Caco-2 (cell line): ENCODE measurements around the gene COL4A2. TPM values are rescaled to one million over a fixed set of nuclear protein-coding genes. Genes with fewer than 3 reads are reported as not detected.

Source experiments
- BruUV-seq: library from RNA; stranded (reverse); fragments of 400-500 nt; replicated peaks from 2 replicates; lab custom pipeline; 2021; lab: Mats Ljungman, UMichigan
- CTCF ChIA-PET: fragments of 300-600 bp; sonication (Branson Sonifier 250); formaldehyde crosslinking; loops from one replicate; lab custom pipeline; 2022; ENCODE audit warnings: antibody characterized with exemption; lab: Charles Lee
- POLR2A ChIA-PET: fragments of 300-600 bp; sonication (Branson Sonifier 250); formaldehyde crosslinking; loops from one replicate; lab custom pipeline; 2022; ENCODE audit warnings: antibody characterized with exemption; lab: Charles Lee
- DNase-seq, 2 experiments: peaks; one replicate each; pipeline versions ENCODE4 v3.0.0 to v3.0.0-alpha.2; 2020 to 2022
- H3K27me3 ChIP-seq: replicated peaks from 2 replicates; pipeline ENCODE4 v1.6.0; 2011; ENCODE audit warnings: low read length; ENCODE audit not compliant: control insufficient read depth, insufficient read depth
- H3K36me3 ChIP-seq: 2 replicates; pipeline ENCODE4 v1.5.1; 2011; ENCODE audit warnings: low read length; ENCODE audit not compliant: control insufficient read depth, insufficient read depth
- H3K4me1 ChIP-seq: fragments of 250-450 bp; sonication (Bioruptor Pico); 2 replicates; pipeline ENCODE4 v1.5.1; 2020; ENCODE audit warnings: mild to moderate bottlenecking
- H3K4me3 ChIP-seq: 2 replicates; pipeline ENCODE4 v1.5.1; 2011; ENCODE audit warnings: low read depth, mild to moderate bottlenecking, control low read depth, low read length
- H3K9me3 ChIP-seq: fragments of 250-450 bp; sonication (Bioruptor Pico); 2 replicates; pipeline ENCODE4 v1.5.1; 2020; ENCODE audit warnings: mild to moderate bottlenecking, moderate library complexity
- H3K27ac Mint-ChIP-seq: one replicate; pipeline ENCODE4 v1.8.0; 2022; ENCODE audit warnings: mixed read lengths; ENCODE audit not compliant: unreplicated experiment
- H3K27me3 Mint-ChIP-seq: one replicate; pipeline ENCODE4 v1.8.0; 2022; ENCODE audit warnings: mixed read lengths; ENCODE audit not compliant: insufficient read depth, unreplicated experiment
- H3K36me3 Mint-ChIP-seq: one replicate; pipeline ENCODE4 v1.8.0; 2022; ENCODE audit warnings: mild to moderate bottlenecking, mixed read lengths; ENCODE audit not compliant: insufficient read depth, unreplicated experiment
- H3K4me1 Mint-ChIP-seq: one replicate; pipeline ENCODE4 v1.8.0; 2022; ENCODE audit warnings: low read depth, mixed read lengths; ENCODE audit not compliant: unreplicated experiment
- H3K4me3 Mint-ChIP-seq: one replicate; pipeline ENCODE4 v1.8.0; 2022; ENCODE audit warnings: mild to moderate bottlenecking, moderate library complexity, mixed read lengths; ENCODE audit not compliant: unreplicated experiment
- H3K9me3 Mint-ChIP-seq: one replicate; pipeline ENCODE4 v1.8.0; 2022; ENCODE audit warnings: mixed read lengths; ENCODE audit not compliant: unreplicated experiment
- CTCF ChIP-seq, 2 experiments: fragments of 200-600 bp in 1 of 2; IDR thresholded peaks; 1 replicate in 1 of 2; 2 replicates in 1 of 2; pipeline versions ENCODE4 v1.5.1 to v1.8.0; 2011 to 2022; ENCODE audit warnings: antibody characterized with exemption in 1 of 2, control low read depth in 1 of 2, inconsistent platforms in 1 of 2, low read depth in 1 of 2, low read length in 1 of 2, mild to moderate bottlenecking in 1 of 2, moderate library complexity in 1 of 2; ENCODE audit not compliant: insufficient read depth in 1 of 2, severe bottlenecking in 1 of 2, unreplicated experiment in 1 of 2
- intact Hi-C: fragments of 100-400 bp; cut with micrococcal nuclease; formaldehyde crosslinking; loops from one replicate; pipeline ENCODE4 v1.10.0; 2022; ENCODE audit not compliant: unreplicated experiment
- total RNA-seq: library from RNA; stranded (reverse); gene quantifications from 2 replicates; pipeline ENCODE4 v1.2.3, GENCODE V29; 2022

Gene COL4A2
- total RNA-seq, 1 experiment from 2014 or later: 19.2 TPM

DNA sequence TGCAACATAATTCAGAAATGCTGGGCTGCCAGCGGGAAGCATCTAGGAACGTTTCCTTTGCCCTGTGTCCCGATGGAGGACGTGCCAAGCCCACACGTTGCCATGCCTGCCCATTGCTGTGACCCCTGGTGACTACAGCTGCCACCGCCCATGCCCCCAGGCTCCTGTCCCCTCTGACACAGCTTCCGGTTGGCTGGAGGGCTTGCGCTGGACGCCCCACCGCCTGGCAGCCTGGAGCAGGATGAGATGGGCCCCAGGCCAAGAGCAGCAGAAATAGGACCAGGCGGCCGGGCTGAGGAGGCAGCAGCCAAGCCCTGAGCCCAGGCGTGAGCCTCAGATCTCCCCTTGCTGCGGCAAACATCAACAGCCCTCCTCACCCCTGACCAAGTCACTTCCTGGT, 125.9 kb downstream of the COL4A2 start:
- TF ChIP-seq CTCF (IDR thresholded peaks at IDR 0.05; ENCODE audit: insufficient read depth in 1 of 2, low read depth in 1 of 2, low read length in 1 of 2, severe bottlenecking in 1 of 2, unreplicated experiment in 1 of 2): no peak
- DNase-seq: no peak
- Histone ChIP-seq H3K27me3 (no peaks in the 10 kb centered on the region), H3K36me3 (no peaks in the 10 kb centered on the region), H3K4me3 (no peak overlapping the region), H3K4me1 (peaks cover 5% of the 10 kb centered on the region; the same call in 1 of the 2 replicates), H3K9me3 (no peaks in the 10 kb centered on the region)
- intact Hi-C loops: loop anchor here (5.0 kb wide), 1 partner anchor 1206 kb away; no protein-coding TSS in a partner anchor
- Mint-ChIP-seq H3K36me3 (no peaks in the 10 kb centered on the region), H3K9me3 (no peaks in the 10 kb centered on the region), H3K4me1 (peaks cover 5% of the 10 kb centered on the region), H3K27me3 (no peaks in the 10 kb centered on the region), H3K27ac (no peak overlapping the region), H3K4me3 (no peak overlapping the region)
- CTCF ChIA-PET: no interaction called here
- no TSS peak for BruUV-seq
- POLR2A ChIA-PET: no interaction called here

- Mint-ChIP-seq H3K4me1 (no peaks in the 10 kb centered on the region), H3K27me3 (no peaks in the 10 kb centered on the region), H3K9me3 (no peaks in the 10 kb centered on the region), H3K4me3 (no peak overlapping the region), H3K27ac (no peak overlapping the region), H3K36me3 (no peaks in the 10 kb centered on the region)
- POLR2A ChIA-PET: interaction anchor here (0.6 kb wide), 1 partner anchor 77 kb away, joined by 3 read pairs; no protein-coding TSS in a partner anchor
- no TSS peak for BruUV-seq
- Histone ChIP-seq H3K36me3 (no peaks in the 10 kb centered on the region), H3K4me1 (no peaks in the 10 kb centered on the region), H3K9me3 (no peaks in the 10 kb centered on the region), H3K4me3 (no peak overlapping the region), H3K27me3 (no peaks in the 10 kb centered on the region)
- no peak for DNase-seq
- CTCF ChIA-PET: no interaction called here
- no peak for TF ChIP-seq CTCF (IDR thresholded peaks at IDR 0.05; ENCODE audit: insufficient read depth in 1 of 2, low read depth in 1 of 2, low read length in 1 of 2, severe bottlenecking in 1 of 2, unreplicated experiment in 1 of 2)
- intact Hi-C loops: loop anchor here (5.0 kb wide), 1 partner anchor 1207 kb away; no protein-coding TSS in a partner anchor
Measured at GRCh38 chr13:110434629-110435028, 127.5 kb downstream of the COL4A2 start.

DNA sequence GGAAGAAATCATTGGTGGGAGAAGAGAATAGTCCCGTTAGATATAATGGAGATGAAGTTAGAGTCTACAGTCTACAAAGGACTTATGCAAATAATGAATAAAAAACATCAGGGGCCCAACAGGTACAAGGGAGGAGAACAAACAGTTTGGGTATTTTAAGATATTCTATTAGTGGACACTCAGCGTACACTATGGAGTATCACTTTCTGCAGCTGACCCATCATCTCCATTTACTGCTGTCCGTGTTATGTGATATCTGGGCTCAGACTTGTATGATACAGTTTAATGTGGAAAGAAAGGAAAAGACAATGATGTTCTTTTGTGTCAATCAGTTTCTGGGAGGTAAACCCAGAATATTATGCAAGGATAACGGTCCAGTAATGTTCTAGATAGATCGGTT, 128.2 kb downstream of the COL4A2 start:
- no peaks in the 10 kb centered on the region for H3K9me3 Mint-ChIP-seq
- H3K27me3 ChIP-seq: no peaks in the 10 kb centered on the region
- H3K4me3 Mint-ChIP-seq: no peak overlapping the region
- no peaks in the 10 kb centered on the region for H3K9me3 ChIP-seq
- POLR2A ChIA-PET: no interaction called here
- H3K36me3 Mint-ChIP-seq: no peaks in the 10 kb centered on the region
- no peak overlapping the region for H3K27ac Mint-ChIP-seq
- DNase-seq: no peak
- H3K36me3 ChIP-seq: no peaks in the 10 kb centered on the region
- no peaks in the 10 kb centered on the region for H3K4me1 ChIP-seq
- intact Hi-C loops: no loop called here
- H3K4me1 Mint-ChIP-seq: no peaks in the 10 kb centered on the region
- no peaks in the 10 kb centered on the region for H3K27me3 Mint-ChIP-seq
- BruUV-seq: no TSS peak
- CTCF ChIA-PET: no interaction called here
- H3K4me3 ChIP-seq: no peak overlapping the region
- TF ChIP-seq CTCF (IDR thresholded peaks at IDR 0.05; ENCODE audit: insufficient read depth in 1 of 2, low read depth in 1 of 2, low read length in 1 of 2, severe bottlenecking in 1 of 2, unreplicated experiment in 1 of 2): no peak
